HG03565 (cell line): ENCODE measurements around the gene GRM4.

Experiments
- ATAC-seq: cut with Tn5 transposase; IDR thresholded peaks from one replicate; pipeline ENCODE4 v1.9.1; 2021; ENCODE audit warnings: mild to moderate bottlenecking, moderate library complexity; ENCODE audit not compliant: unreplicated experiment

GRM4 gene

DNA sequence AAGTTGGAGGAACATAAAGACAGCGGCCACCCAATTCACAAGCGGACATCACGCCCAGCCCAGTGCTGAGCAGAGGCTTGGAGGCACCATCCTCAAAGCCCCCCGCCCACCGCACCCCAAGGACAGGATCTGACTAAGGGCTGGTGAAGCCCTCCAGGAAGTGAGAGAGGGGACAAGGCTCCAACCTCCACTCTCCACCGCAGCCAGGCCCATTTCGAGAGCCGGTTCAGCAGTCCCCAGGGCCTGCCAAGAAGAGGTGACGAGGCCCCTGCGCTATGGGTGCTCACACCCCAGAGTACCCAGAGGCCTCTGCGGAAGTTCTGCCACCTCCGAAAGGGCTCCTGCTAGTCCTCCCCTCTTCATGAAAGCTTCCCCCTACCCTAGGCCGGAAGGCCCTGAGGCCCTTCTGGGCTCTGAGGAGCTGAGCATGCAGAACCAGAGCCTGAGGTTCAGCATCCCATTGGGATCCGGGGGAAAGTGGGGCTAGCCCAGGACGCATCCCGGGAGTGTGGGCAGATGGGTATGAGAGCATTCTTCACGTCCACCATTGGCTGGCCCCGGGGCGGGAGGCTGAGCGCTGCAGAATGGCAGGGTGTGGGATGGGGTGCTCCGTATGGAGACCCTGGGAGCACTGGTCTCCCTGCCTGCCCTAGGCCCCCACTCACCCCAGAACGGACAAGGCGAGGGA, 2.5 kb downstream of the GRM4 start:
- no peak for ATAC-seq

DNA sequence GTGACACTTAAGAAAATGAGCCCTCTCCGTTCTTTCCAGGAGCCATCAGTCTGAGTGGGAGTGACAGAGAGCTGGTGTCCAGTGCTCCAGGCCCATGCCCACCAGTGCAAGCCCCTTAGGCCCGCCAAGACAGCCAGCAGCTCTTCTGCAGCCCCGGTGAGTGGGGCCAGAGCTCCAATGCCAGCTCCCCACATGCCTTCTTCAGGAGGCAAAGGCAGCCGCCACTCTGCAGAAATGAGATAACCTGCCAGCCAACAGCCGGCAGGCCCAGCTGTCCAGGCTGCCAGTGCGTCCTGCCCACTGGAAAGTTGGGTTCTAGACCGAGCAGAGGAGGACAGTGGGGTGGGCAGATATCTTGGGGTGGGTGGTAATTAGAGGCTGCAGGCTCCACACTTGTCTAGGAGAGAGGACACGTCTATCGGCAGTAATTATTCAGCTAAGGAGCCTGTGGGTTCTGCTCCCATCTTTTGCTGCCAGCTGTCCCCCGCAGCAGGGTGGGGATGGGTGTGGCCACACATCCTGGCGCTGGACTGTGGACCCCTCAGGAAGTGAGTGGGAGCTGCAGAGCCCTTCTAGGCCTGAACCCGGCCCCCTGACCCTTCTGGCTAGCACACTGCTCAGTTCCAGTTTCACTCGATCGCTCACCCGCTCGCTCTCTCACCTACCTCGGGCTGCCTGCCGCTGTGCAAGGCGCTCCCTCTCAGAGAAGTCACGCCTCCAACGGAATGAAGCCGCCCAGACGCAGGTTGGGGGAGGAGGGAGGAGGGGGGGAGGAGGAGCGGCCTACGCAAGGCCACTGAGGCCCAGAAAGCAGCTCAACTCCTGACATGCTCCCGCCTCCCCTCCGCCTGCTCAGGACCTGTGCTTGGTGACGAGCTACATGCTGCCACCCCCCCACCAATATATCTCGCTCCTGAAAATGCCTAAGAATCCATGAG, 3.6 kb downstream of the GRM4 start:
- no peak for ATAC-seq

DNA sequence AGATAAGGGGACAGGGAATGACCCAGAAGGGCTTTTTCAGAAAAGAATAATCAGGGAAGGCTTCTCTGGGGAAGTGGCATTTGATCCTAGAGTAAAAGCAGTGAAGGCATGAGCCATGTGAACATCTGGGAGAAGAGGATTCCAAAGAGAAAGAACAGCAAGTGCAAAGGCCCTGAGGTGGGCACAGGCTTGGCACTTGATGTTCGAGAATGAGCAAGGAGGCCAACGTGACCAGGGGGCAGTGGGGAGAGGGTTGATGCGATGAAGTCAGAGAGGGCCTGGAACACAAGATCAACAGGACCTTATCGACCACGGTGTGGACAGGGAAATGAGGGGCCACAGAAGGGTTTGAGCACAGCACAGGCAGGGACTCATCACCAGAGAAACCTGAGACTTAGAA, 5.8 kb downstream of the GRM4 start:
- no peak for ATAC-seq

DNA sequence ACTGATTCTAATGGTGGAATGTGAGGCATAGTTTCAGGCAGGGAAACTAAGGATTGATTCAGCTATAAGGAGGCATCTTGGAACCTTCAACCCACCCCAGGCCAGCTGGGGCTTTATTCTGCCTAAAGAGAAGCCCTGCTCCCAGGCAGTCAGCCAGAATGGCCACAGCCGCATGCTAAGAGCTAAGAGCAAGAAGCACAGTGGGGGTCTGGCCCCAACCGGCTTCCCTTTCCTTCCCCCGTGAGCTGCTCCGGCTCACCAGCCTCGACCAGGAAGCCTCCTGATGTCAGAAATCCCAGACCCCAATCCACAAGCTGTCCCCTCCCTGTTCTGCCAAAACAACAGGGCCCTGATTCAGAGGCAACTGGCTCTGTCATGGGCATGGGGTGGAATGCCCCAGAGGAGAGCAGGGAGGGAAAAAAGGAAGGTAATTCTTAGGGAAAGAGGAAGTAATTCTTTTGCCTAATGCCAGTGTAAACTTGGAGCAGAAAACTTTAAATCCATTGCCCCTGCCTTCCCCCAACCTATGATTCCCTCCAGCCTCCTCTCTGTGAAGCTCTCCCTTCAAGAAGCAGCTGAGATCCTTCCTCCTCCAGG, 6.9 kb downstream of the GRM4 start:
- ATAC-seq, result no peak

DNA sequence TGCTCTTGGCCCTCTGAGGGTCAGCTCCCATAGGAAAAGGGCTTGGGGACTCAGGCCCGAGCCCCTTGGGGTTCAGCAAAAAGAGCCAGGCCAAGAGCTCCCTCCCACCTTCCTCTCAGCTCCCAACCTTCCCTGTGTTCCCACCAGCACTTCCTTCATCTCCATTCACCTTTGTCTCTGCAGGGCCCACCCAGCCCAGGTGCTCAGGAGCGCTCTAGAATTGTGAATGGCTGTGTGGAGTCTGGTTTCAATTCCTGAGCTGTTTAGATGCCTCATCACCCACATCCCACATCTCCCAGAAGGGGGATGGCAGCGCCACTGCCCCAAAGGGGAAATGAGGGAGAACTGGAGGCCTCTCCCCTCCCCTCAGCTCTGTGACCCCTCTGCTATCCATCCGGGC, 7.7 kb downstream of the GRM4 start:
- ATAC-seq, result no peak

DNA sequence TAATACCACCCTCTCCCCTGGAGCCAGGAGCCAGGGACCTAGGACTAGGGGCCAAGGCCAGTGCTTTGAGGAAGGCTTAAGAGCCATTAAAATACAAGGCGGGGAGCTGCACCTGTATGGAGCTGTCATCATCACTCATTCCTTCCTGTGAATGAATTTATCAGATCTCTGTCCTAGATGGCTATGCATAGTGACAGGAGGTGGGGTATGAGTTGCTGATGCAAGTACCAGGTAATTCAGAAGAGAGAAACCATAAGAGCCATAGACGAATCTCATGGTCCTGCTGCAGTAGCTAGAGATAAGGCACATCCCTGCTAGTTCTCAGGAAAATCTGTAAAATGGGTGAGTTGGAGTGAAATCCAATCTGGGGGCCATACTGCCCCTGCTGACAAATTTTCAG, 10.3 kb downstream of the GRM4 start:
- ATAC-seq, result no peak

DNA sequence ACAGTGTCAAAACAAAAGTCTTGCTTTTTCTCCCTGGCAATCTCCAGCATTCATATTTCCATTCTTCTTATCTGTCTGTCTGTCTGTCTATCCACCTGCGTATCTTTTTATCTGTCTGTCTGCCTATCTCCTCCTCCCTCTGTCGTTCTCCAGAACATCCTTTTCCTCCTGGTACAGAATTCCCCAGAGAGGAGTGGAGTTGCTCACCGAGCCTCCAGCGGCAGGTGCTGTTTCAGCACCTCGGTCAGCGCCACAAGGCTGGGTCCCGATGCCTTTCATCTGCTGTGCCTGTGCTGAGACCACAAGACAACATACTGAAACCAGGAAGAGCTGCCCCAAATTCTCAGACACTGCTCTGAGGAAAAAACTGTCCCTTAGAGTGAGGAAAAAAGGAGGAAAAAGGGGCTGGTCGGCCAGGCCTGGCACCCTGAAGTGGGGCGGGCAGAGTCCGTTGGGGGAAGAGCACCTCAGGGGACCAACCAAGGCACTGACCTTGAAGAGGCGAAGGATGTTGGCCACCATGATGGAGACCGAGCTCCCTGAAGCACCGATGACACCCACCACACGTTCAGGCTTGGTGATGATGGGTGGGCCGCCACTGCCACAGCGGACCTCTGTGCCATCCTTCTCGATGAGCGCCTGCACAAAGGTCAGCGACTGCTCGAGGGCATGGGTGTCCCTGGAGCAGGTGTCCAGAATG, 13.3 kb downstream of the GRM4 start:
- ATAC-seq, result no peak

DNA sequence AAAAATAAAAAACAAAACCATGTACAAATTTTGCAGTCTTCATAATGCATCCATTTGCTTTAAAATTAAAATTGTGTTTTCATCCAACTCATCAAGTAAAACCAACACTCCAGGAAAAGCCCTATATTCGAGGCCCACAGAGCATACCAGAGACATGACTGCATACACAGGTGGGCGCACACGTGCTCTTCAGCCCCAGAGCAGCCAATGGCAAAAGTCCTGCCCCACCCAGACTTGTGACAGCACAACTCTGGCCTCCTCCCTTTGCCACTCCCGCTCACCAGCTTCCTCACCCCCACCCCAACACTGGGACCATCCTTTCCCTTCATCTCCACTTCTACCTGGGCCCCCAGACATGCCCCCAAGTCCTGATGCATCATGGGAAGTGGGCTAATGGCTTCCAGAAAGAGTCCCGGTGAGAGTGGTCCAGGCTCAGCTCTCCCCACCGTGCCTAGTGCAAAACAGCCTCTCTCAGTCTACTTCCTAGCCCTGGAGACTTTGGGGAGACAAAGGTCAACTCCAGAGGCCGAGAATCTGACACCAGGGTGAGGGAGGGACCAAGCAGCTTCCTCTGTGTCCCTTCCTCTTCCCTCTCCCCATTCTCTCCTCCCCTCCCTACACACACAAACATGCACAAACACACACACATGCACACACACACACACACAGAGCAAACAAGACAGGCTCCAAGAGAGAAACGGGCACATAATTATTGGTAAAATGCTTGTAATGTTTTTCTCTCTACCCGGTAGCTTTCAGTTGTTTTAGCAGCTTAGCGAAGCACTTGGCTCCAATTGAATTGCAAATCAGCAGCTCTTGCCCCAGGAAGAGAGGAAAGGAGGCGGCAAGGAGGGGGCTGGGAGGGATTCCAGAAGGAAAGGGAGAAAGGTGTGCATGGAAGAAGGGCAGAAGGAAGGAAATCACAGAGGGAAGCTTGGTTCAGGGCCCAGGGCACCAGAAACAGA, 14.3 kb downstream of the GRM4 start:
- no peak for ATAC-seq

DNA sequence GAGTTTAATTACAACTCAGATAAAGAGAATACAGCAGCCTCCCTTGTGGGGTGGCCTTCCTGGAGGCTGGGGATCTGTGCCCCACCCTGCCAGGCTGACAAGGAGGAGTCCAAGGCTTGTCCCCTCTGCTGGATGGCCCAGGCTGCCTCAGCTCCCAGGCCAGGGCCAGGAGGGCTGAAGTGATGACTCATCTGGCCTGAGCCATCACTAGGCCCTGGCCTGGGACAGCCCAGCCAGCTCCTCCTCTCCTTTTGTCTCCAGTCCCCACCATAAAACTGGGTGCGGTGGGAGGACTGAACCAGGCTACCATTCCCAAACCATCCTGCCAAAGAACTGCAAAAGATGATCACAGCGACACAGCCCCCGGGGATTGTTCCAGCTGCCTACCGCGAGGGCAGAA, 15.0 kb downstream of the GRM4 start:
- no peak for ATAC-seq

DNA sequence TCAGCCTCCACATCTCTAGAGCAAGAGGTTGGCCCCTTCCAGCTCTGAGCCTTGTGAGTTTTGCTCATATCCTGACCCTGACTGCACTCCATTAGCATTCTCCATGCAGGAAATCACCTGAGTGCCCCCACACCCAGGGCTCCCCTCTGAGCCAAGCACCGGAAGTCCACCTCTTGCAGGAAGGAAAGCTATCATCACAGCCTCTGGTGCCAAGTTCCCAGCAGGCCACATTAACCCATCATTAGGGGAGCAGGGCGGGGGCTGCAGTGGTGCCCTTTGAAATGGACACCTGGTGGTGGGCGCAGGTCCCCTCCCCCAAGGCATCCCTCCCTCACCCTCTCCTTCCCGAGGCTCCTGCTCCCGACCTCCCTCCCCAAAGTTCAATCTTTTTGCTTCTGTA, 16.1 kb downstream of the GRM4 start:
- ATAC-seq, result no peak

DNA sequence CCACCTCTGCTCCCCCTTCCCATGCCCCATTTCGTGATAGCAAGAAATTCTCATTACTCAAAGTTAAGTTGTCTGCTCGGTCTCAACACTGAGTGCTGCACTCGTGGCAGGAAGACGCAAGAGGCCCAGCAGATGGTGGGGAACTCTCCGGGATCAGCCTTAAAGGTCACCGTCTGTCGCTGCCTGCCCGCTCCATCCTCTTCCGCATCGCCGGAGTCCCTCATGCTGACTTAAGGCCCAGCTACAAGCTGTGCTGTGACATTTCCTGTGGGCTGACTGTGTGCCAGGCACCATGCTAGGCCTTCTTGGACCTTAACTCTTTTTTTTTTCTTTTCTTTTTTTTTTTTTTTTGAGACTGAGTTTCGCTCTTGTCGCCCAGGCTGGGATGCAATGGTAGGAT, 17.8 kb downstream of the GRM4 start:
- ATAC-seq, result no peak

DNA sequence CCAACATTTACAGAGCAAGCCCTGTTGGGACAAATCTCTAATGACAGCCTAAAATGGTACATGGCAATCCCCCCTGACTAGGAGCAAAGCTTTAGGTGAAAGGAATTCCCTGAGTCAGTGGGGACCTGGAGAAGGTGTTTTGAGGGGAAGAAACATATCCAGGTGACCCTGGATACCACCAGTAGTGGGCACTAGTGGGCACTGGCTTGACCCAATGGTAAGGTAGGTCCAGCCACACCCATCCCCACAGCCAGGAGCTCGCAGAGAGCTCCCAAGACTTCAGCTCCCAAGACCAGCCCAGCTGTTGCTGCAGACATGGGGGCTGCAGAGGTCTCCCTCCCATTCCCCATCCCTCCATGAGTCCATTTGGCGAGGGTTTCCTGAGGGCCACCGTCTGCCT, 19.5 kb downstream of the GRM4 start:
- no peak for ATAC-seq

DNA sequence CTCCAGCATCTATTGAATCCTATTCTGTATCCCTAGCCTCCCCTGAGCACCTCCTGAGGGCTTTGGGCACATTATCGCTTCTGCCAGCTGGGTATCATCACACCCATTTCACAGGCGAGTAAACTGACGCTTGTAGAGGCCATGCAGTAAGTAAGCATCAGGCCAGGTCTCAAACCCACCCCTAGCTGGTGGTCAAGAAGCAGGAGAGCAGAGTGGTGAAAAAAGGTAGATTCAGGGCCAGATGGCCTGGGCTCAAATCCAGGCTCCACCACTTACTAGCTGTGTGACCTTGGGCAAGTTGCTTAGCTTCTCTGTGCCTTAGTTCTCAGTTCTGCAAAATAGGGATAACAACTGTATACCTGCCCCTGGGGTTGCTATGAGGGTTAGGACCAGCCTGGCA, 19.9 kb downstream of the GRM4 start:
- ATAC-seq, result no peak

DNA sequence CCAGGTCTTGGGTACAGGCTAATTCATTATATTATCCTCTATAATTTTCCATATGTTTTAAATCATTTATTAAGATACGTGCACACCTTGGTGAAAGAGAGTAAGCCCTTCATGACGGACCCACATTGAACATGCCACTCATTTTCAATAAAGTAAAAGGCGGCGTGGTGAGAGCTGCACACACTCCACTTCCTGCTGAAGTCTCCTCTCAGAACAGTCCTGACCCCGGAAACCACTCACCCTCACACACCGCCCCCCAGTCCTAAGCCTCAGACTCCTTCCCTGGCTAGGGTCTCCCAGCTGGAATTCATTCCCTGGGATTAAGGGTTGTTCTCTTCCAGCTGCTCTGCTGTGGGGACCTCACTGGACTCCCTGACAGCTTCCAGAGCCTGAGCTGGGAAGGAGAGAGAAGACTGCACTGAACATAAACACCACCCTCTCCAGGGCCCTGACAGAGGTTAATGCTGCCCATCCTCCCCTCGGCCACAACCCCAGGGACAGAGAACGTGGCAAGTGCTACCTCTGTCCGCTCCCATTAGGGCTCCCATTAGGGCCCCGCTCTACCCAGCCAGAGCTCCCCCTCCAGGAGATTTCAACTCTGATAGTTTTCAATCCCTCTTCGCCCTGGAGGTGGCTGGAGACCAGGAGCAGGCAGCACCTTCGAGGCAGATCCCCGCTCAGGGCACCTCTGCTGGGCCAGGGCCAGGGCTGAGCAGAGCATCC, 24.8 kb downstream of the GRM4 start:
- ATAC-seq, result no peak

DNA sequence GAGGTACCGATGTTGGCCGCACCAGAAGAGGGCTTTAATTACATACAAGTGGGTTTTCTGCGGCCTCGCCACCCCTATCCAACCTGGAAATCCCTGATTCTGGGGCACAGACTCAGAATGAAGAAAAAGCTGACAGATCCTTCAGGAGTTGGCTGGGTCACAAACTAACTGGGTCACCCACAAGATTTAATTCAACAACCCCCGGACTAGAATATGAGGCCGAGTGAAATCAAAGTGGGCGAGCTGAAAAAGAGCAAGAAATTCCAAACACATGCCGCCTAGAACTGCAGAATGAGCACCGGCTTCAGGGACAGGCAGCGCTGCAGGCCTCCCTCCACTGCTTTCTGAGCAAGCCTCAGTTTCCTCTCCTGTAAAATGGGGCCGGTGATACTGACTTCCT, 30.0 kb downstream of the GRM4 start:
- ATAC-seq, result no peak

DNA sequence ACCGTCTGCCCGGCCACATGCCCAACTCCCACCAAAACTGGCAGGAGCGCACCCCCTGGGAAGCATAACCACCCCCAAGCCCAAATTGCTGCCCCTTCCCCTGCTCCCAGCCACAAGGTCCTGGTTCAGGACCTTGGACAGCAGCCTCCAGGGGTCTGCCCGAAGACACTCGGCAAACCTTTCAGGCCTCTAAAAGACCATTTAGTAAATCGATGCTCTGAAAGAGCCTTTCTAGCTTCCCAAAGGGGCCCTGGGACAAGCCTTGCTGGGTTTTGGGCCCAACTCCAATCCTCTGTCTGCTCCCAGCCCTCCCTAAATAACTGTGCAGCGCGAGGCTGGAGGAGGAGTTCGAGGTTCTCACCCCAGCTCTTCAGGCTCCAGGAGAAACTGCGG, 30.5 kb downstream of the GRM4 start:
- no peak for ATAC-seq

DNA sequence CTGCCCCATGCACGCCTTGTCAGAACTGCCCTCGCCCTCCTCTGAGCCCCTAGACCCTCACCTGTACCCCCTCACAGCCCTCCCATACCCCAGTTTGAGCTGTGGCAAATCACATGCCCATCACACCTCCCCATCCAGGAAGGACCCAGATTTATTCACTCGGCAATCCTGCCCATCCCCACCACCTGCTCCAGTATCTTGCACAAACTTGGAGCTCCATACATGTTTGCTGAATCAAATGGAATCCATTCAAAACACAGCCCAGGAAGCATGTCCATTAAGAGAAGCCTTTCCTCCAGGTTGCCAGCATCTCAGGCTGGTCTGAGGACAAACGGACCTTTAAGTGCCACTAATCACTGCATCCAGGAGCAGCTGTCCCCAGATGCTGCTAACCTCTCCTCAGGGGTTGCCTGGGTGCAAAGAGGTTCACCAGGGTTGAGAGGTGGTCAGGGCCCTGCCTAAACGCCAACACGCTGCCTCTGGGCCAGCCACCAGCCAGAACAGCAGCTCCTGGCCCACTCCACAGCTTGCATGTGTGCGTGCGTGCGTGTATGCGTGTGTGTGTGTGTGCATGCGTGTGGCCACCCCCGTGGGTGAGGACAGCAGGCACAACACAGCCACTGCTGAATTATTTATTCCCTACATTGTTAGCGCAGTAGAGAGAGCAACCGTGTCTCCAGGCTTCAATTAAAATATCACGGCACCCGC, 31.0 kb downstream of the GRM4 start:
- no peak for ATAC-seq

DNA sequence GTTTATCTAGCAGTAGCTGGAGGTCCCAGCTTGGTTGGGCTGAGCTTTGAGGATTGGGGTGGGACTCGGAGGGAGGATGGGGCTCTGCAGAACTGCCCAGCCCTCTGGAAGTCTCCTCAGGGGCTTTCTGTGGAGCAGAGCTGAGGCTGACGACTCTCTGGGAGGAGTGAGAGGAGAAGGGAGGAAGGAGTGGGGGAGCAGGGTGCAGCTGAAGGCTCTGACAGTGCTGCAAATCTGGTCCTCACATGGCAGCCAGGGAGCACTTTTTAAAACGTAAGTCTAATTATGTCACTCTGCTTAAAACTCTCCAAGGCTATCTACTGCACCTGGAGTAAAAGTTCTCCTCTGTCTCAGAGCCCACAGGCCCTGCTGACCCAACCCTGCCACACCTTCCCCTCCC, 32.4 kb downstream of the GRM4 start:
- no peak for ATAC-seq

DNA sequence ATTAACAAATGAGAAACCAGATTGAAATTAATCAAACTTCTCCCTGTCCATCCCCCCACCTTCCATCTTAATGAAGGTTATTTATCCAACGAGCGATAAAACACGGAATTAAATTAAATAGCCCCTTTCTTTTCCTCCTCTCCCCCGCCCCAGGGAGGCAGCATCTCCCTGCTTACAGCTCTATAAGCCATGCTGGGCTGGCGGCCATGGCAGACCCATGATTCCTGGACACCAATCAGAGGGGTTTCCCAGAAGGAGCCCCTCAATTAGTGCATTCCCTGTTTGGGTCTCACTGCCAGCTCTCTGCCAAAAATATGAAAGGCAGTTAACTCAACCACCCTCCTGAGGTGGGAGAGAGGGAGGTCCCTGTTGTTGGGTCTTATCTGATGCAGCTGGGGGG, 33.8 kb downstream of the GRM4 start:
- no peak for ATAC-seq
